GM15510 (cell line): ENCODE data around the gene CNTNAP2.

ENCODE experiments used
- POLR2A ChIP-seq: IDR thresholded peaks from 3 replicates; pipeline ENCODE4 v1.6.1; 2011; ENCODE audit warnings: borderline replicate concordance; ENCODE audit not compliant: insufficient read length; ENCODE audit errors: extremely low read depth

CNTNAP2 gene

GRCh38 chr7:147023440-147023839 is 906.8 kb downstream of the CNTNAP2 start:
- no peak for TF ChIP-seq POLR2A

DNA sequence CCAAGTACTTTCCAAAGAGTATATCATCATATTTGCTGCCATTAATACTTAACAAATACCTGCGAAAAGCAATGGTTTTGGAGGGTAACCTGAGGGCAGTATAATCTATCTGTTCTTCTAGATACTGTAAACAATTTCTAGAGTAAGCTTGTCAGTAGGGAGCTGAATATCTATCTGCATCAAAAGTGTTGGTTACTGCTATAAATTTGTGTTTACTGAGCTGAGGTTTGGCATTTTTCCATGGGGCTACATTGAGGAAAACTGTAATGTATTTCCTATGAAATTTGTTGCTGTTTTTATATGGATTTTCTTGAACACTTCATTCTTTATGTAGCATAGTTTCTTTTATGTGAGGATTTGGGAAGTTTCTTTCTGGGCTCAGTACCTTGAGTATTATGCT is 913.4 kb downstream of the CNTNAP2 start:
- TF ChIP-seq POLR2A: no peak

GRCh38 chr7:147033641-147034040 is 917.0 kb downstream of the CNTNAP2 start:
- no peak for TF ChIP-seq POLR2A

DNA sequence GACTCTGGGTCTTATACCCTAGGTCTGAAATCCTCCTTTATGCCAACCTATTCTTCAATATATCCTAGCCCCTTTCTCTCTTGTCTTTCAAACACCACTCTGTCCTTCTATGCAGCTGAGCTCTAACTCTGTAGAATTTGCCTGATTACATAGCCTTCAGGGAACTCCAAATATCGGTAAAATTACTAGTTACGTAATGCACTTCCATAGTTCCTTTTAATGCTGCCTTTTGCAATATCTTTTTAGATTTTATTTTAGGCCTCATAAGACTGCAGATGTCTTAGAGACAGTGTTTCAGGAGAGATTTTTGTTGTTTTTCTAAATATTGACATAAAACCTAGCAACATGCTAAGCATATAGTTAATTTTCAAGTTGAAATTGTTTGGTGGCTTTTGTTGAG is 924.8 kb downstream of the CNTNAP2 start:
- TF ChIP-seq POLR2A: no peak

DNA sequence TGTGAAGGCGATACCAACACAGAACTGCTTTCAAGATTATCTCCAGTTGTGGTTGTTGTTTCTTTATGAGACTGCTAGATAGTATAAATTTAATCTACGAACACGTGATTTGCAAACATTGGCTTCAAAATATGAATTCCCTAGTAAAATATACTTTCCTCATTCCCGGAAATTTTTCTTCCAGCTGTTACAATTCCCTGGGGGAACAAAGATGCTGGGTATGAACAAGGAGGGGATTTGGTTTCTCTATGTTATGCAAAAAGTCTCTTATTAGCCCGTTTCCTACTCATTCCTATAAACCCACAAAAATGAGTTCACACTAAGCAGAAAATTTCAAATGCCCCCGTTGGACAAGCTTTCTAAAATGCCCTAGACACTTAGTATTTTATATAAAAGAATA is 928.3 kb downstream of the CNTNAP2 start:
- no peak for TF ChIP-seq POLR2A

DNA sequence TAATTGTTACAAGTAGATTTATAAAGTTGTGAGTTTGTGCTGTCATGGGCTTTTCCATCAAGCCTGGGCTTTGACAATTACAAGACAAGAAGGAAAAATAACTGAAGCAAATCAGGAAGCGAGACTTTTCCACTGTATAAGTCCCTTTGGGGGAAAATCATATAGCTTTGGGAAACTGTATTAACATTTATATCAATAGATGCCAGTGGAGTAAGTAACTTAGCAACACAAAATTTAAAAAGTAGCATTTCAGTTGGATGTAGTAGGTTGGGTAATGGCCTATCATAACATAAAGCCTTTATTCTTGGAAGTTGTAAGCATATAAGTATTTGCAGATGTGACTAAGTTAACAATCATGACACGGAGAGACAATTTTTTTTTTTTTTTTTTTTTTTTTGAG is 931.1 kb downstream of the CNTNAP2 start:
- TF ChIP-seq POLR2A: no peak

GRCh38 chr7:147048864-147049263 is 932.3 kb downstream of the CNTNAP2 start:
- no peak for TF ChIP-seq POLR2A

- TF ChIP-seq POLR2A: no peak
These were observed 936.2 kb downstream of the CNTNAP2 start for GRCh38 chr7:147052818-147053217.

- no peak for TF ChIP-seq POLR2A
These were observed 937.1 kb downstream of the CNTNAP2 start for GRCh38 chr7:147053746-147054145.

DNA sequence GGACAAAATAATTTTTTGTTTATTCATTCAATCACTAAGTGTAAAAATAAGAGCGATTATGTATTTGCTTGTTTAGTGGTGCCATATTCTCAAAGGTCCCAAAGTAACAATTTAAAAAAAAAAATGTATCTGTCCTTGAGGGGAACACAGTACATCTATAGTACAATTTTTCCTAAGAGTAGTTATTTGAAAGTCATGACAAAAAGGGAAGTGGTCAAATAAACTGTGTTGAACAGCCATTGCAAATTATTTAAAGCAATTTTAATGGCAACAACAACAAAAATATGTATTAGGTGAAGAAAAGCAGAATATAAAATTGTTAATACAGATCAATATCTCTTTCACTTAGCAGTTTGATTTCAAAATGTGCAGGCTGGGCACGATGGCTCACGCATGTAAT is 943.5 kb downstream of the CNTNAP2 start:
- no peak for TF ChIP-seq POLR2A

DNA sequence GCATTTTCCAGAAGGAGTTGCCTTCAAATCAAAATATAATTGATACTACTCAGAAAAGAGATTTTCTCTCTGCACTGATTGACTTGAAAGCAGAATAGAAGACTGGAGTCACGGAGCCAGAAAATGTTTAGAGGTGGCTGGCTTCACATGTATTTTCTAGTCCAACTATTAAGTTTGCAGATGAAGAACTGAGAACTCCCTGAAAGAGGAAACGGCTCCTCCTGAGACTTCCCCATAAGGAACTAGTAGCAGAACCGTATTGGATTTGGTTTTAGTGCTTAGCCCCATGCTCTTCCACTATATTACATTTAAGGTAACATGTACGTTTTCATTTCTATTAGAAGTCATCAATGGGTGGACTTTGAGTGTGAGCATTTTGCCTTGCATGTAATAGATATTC is 946.3 kb downstream of the CNTNAP2 start:
- no peak for TF ChIP-seq POLR2A

GRCh38 chr7:147068842-147069241 is 952.2 kb downstream of the CNTNAP2 start:
- no peak for TF ChIP-seq POLR2A

DNA sequence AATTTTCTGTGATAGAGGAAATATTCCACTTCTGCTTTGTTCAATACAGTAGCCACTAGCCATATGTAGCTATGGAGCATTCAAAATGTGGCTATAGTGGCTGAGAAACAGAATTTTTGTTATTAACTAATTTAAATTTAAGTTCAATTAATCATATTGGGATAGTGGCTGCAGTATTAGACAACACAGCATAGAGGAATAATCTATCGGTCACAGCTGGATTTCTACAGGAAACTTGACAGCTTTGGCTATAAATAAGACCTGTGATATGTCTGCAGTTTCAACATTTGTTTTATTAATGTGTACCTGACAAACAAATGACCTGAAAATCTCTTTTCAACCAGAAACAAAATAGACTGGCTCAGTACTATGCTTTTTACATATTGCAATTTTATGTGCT is 953.2 kb downstream of the CNTNAP2 start:
- no peak for TF ChIP-seq POLR2A

DNA sequence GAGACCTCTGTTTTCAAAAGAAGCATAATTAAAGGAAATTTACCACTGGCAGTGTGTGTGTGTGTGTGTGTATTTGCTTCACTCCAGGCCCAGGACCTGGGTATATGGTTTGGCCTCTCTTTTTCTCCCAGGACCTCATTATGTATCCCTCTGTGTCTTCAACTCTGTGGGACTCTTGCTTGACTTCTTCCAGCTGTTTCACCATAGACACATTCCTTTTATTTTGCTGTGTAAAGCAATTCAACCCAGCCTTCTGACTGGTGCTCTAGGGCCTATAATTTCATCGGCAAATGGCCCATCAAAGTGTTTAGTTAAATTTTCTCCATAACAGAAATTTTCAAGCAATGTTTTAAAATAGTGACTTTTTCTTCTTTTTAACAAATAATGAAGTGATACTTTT is 954.3 kb downstream of the CNTNAP2 start:
- no peak for TF ChIP-seq POLR2A

GRCh38 chr7:147071536-147071935 is 954.9 kb downstream of the CNTNAP2 start:
- no peak for TF ChIP-seq POLR2A

DNA sequence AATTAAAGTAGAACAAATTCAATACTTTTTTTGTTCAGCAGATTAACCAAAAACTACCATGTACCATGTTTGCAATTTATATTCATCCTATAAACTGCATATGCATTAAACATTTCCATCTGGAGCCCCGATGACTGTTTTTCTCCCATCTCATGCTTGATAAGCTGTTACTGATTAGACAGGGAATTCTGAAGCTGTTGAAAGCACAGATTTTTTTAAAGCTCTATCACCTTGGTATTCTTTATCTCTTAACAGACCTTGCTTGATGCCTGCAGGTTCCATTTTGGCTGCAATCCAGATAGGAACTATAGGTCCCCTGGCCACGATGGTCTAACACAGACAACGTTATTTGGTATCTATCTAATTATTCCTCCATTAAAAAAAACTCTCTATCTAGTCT is 961.7 kb downstream of the CNTNAP2 start:
- TF ChIP-seq POLR2A: no peak

DNA sequence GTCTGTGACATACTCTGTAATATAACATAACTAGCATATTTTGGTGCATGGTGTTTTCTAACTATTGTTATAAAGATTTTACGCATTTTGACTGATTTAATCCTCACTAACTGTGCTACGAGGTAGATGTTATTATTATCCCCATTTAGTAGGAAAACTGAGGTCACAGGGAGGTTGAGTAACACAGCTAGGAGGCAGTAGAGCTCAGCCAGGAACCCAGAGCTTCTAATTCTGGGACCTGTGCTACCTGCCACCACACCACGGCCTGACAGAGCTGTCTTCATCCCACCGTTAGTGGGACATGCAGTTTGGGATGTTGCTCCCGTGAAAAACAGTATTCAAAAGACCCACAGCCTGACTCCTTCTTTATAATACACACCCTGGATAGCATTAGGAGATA is 962.5 kb downstream of the CNTNAP2 start:
- TF ChIP-seq POLR2A: no peak
